DND-41 (cell line): ENCODE measurements around the gene TJP3.

Experiments
- CTCF ChIP-seq: IDR thresholded peaks from 2 replicates; pipeline ENCODE4 v1.5.1; 2012; ENCODE audit warnings: borderline replicate concordance, low read length, moderate library complexity, mild to moderate bottlenecking; ENCODE audit not compliant: poor library complexity, severe bottlenecking; ENCODE audit errors: extremely low read depth
- EZH2 ChIP-seq: IDR thresholded peaks from 3 replicates; pipeline ENCODE4 v1.6.1; 2012; ENCODE audit warnings: borderline replicate concordance, low read depth, mild to moderate bottlenecking, moderate library complexity, low read length, inconsistent platforms; ENCODE audit not compliant: severe bottlenecking

- TF ChIP-seq CTCF (no peak), EZH2 (no peak)
Measured at GRCh38 chr19:3790941-3791340, 82.8 kb downstream of the TJP3 start.
